ENCODE results near the gene GALNT16.

GALNT16 gene

DNA sequence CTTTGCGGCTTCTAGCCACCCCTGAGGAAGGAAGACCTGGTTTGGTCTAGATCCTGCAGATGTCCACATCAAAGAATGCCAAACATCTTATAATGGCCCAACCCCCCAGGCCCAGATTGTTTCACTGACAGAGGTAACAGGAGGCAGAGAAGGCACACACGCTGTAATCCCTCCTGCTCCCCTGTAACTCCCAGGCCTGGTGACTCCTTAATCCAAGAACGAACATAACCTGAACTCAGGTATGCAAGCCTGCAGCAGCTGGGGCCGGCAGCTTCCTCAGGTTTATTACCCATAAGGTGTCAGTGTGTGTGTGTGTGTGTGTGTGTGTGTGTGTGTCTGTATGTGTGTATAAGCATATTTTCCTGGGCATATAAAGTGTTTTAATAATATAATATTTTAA lies 85.4 kb downstream of the GALNT16 start:
- no peak for FAIRE-seq

DNA sequence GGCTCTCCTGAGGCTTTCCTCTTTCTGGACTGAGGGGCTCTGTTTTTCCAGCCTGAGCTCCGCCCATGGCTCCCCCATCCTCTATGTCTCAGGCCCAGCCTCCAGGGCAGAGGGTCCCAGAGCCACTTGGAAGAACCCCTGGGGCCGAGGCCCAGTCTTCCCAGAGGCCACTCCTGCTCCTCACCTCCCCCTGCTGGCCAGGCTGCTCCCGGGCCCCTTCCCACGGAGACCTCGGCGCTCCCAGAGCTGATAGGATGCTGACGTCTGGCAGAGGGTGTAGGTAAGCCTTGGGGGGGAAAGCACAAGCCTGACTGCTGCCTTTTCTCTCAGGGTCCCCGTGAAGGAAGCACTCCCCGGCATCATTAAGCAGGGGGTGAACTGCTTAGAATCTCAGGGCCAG lies 86.8 kb downstream of the GALNT16 start:
- FAIRE-seq, result no peak

DNA sequence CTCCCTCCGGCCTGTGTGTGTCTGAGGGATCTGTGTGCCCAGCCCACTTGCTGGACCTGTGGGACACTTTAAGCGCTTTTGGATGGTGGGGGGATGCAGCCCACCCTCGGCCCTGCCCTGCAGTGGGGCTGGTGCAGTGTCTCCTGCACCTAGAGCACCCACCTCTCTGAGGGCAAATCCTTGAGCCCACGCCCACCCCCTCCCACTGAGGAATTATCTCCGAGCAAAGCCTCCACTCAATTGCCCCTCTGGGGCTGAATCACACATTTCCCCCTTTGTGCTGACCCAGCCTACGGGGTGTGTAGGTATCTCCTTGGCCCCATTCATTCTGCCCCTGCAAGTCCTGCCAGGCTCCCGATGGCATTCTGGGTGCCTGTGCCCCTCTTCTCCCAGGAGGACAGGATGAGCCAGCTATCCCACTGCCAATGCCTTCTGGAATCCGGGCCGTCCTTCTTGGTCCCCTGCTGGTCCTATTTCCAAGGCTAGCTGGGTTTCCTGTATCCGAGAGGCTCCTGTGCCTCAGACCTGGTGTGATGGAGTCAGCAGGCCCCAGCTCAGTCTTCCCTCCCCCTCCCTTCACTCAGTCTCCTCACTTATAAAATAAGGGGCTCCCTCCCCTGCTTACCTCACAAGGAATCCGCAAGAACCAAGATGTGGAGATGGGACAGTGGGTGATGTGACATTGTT lies 89.3 kb downstream of the GALNT16 start:
- no peak for FAIRE-seq

DNA sequence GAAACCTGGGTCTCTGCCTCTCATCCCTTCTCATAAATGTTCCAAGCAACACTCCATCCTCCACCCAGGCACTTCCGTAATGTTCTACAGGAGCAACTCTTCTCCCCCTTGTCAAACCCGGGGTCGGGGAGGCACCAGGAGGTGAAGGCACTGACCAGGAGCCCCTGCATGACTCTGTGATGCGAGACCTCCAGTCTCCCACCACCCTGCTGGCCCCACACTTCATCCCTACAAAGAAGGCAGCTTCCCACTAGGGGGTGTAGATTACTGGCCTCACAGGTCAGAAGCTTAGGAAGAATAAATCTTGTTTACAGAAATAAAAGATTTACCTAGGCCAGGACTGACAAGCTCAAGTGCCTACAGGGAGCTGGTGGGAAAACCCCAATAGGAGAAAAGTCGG lies 90.9 kb downstream of the GALNT16 start:
- no peak for FAIRE-seq

DNA sequence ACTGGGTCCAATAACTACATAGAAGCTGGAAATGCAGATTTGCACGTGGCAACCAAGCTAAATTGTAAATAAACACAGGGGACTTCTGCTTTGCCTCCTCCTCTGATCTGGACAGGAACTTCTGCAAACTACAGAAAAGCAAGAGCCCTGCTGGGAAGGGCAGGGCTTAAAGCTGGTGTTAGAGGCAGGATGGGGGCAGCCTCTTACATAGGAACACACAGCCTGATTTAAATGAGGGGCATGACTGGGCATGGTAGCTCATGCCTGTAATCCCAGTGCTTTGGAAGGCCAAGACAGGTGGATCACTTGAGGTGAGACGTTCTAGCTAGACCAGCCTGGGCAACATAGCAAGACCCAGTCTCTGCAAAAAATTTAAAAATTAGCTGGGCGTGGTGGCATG lies 91.4 kb downstream of the GALNT16 start:
- FAIRE-seq, result no peak

DNA sequence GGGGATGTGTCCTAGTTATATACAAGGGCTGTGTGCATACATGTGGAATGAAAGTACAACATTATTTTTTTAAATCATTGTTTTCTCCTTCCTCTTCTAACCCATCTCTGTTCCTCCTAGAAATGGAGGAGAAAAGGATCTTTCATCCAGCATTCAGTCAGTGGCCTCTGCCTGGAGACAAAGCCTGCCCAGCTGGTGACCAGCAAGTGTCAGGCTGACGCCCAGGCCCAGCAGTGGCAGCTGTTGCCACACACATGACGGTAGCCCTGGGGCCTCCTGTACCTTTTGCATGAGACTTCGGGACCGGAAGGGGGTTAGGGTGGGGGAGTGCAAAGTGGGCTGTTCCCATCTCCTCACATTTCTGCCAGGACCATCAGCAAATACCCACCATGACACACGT lies 92.0 kb downstream of the GALNT16 start:
- no peak for FAIRE-seq

DNA sequence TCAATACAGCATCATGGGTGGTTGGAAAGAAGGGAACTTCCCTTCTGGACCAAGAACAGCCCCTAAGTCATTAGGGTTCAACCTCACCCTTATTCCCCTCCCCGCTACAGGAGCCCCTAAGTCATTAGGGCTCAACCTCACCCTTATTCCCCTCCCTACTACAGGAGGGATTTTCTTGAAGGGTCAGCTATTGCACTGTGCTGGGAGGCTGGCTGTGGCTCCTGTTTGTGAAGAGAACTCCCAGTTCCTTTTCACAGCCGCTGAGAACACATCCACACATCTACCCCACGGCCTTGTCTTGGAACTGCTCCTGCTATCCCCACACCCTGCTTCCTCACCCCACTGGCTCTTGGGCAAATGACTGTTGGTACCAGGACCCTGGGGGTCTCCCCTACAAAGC lies 93.2 kb downstream of the GALNT16 start:
- no peak for FAIRE-seq

DNA sequence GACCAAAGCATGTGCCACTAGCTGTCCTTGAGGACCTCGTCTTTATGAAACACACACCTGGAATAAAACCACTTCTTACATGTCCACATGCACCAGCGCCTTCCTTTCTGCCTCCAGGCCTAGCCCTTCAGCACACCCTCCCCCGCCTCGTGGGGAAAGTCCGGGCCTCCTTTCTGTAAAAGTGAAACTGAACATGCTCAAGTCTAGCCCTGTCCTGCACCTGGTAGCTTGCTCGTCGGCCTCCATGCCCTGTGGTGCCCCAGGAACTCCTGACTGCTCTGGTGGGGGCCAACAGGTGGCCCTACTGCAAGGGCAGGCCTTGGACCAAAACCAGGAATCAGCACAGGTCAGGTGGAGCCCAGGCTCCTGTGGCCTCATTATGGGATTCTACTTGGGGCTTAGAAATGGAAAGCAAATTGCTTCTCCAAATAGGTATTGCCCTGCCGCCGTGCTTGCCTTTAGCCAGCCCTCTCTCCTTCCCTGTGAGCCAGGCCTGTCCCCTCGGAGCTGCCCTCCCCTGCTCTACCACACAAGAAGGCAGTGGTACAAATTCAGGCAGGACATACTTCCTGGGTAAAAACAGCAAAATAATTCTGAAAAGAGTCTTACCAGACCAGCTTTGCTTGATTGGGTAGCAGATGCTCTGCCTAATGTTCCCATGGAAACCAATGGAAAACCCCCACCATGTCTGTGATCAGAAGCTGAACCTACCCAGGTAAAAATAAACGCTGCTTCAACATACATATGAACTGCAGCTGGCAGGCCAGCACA lies 94.6 kb downstream of the GALNT16 start:
- FAIRE-seq, result no peak

DNA sequence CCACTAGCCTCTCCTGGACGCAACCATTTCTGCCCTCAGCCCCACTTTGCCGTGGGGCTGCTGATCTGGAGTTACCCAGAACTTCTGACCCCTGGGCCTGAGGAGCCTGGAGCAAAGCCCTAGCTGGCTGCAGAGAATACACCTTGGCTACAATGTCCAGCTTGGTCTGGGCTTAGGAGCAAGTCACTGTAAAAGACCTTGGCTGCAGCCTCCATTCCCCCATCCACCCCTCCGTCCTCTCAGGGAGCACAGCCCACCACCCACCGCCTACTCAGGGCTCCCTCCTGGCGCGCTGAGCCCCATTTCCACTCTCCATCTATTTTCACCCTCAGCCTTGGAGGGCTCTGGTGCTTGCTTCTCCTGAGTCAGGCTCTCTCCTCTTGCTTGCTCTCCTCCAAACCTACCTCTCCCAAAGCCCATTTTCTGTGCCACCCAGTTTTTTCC lies 95.2 kb downstream of the GALNT16 start:
- FAIRE-seq, result no peak

DNA sequence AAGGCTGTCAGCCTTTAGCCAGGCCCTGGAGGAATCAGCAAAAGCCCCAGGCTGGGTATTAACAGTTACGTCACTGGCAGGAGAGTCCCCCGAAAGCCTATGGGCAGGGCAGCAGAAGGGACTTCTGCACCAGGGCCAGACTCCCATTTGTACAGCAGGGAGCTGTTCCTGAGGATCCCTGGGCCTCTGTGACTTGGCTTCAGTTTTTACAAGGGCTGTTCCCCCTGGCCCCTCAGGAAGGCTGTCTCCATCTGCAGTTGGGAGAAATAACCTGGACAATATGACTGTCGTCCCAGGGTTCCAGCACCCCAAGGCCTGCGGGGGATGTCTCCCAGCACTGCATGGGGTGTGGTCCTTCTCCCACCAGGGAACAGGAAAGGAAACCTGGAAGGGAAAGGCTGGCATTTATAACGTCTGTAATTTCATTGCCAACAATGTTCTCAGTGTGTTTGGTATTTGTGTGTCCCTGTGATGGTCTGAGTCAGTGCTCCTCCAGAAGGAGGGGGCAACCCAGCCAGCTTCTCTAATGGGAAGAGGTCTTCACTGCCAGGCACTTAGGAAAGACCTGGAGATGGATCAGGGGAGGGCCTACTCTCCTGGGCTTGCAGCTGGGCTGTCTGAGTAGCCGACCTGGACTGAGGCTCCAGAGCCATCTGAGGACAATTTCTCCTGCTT lies 95.8 kb downstream of the GALNT16 start:
- FAIRE-seq, result no peak

DNA sequence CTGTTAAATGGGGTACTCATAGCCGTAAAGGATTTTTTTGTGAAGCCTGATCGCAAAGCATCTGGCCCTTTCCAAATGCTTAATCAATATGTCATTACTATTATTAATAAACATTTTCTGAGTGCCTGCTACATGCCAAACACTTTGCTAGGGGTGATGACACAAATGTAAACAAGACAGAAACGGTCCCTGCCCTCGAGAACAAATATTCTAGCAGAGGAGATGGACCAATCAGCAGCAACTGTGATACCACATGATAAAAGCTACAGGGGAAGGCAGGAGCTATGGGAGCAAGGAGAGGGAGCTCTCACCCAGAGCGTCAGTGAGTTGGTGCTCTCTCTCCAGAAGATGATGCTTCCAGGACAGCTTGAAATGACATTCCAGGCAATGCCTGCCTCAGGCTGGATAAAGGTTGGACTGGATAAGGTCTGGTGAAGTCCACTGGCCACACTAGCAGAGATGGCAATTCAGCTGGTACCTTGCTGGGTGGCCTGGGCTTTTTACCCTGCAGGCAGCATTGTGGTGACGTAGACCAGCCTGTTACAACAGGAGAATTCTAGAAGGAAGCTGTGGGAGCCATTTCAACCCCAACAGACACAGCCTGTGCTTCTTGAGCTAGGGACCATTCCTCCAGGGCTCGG lies 97.1 kb downstream of the GALNT16 start:
- no peak for FAIRE-seq

DNA sequence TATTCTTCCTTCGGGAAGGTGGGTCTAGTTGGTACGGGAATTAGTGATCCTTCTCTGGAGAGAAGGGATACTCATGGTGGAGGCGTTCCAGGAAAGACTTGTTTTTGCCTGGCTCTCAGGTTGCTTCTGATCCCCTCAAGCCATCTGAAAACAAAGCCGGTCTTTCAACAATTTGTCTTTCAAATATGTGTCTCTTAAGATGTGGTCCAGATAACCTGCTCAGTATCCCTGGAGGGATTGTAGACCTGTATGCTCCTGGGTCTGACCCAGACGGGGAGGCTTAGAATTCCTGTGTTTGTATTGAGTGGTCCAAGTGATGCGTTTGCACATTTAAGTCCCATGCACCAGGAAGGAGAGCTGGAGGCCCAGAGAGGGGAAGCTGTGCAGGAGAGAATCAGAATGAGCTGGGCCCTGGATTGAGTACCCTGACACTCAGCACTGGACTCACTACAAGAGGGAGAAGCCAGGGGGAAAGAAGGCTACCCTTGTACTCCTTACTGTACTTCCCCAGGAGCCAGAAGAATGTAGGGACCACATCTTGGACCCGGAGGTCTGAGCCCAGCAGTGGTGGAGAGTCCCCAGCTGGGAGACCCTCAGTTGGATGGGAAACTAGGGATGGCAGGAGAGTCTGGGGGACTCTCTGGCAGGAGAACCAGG lies 97.7 kb downstream of the GALNT16 start:
- no peak for FAIRE-seq

DNA sequence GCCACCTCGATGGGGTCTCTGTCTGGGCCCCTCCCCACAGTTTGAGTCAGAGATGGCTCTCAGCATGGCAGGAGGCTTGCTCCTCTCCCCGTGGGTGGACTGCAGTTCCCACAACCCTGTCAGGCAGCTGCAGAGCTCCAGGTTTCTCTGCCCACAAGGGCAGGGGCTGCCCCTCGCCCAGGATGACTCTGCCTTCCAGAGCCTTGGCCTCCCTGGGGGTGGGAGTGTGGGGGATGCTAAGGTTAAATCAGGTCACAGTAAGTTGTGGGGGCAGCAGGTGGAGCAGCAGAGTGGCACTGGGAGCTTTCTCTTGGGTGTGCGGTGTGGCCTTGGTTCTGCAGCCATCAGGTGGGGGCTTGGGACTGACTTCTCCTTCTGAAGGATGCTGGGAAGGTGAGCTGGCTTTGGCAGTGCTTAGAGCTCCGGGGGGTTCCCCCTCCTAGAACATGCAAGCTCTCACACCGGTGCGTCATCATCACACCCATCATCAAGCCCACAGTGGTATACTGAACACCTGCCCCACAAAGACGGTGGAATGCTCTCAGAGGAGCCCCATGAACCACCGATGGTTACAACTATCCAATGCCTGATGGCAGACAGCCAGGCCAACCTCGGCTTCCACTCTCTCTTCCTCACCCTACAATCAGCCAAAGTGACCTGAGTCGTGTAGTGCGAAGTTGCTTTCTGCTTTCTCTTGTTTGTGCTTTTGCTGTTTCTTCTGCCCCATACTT lies 98.4 kb downstream of the GALNT16 start:
- no peak for FAIRE-seq

DNA sequence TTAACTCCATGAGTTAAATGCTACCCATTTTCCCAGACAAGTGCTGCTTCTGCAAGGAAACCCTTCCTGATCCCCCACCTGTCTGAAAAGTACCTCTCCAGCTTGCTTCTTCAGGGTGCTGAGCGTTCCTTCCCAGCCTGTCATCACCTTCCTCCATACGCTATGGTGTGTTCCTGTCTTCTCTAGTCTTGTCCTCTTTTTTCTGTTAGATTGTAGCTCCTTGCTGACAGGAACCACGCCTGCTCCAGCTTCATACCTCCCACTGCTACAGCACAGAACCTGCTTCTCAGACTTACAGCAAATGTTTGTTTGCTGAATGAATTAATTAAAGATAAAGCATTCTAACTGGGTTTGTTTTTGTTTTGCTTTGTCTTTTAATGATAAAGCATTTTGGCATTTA lies 99.0 kb downstream of the GALNT16 start:
- no peak for FAIRE-seq

DNA sequence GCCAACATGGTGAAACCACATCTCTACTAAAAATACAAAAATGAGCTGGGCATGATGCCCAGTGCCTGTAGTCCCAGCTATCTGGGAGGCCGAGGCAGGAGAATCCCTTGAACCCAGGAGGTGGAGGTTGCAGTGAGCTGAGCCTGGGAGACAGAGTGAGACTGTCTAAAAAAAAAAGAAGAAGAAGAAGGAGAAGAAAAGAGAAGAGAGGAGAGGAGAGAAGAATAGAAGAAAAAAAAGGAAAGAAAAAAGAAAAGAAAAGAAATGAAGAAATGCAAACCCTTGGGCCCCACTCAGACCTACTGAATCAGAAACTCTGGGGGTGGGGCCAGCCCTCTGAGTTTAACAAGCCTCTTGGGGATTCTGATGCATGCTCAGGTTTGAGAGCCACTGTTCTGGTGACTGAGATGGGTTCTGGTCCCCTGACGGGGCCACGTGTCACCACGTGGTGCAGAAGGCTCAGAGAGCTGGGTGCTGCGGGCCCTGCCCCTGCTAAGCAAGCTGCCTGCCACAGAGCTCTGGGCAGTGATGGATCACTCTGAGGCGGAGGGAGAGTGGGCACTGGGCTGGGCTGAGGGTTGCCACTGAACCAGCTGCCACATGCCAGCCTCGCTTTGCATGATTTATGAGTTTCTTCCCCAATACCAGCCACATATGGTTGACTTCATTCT lies 100.6 kb downstream of the GALNT16 start:
- FAIRE-seq, result no peak

DNA sequence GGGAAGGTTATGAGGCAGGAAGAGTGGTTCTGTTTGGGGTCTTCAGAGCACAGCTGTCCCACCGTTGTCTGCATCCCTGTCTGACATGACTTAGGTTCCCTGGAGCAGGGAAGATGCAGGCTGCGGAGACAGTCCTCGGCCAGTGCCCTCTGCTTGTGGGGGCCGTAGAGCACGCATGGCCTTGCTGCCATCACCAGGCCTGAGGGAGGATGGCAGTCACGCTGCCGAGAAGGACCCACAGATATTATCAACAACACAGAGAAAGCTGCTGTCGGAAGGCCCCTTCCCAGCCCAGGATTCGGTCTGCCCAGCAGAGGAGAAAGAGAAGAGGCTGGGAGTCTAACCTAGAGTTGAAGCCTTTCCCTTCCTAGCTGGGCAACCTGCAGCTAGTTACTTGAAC lies 103.1 kb downstream of the GALNT16 start:
- no peak for FAIRE-seq

DNA sequence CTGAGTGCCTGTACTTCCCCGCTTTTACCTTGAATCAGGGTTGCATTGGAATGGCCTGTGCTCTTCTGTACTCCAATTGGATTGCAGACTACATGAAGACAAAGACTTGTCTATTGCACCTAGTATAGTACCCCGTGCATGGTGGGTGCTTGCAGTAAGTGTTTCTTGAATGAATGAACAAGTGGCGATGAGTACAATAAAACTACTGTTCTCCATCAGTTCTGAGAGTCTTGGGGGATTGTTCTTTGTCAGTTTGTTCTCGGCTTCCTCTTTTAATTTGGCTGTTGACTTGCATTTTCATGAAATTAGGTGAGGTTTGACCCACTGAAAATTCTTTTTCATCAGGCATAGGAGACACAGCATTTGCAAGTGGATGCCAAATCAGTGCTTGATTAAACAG lies 104.0 kb downstream of the GALNT16 start:
- FAIRE-seq, result no peak

DNA sequence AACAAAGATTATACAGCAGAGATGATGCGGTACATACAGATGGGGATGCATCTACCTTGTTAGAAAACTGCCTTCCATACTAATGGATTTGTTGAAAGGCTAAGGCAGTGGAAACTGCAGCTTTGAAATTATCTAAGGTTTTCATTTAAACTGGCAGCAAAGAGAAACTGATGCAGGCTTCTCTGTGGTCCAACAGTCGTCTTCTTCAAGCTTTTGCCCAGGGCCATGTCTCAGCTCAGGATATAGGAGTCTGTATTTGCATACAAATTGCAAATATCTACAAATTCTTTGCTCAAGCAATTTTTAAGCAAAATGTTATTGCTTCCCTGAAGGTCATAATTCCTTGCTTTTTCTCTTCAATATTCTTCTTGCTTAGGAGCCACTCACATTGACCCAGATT lies 104.4 kb downstream of the GALNT16 start:
- no peak for FAIRE-seq

DNA sequence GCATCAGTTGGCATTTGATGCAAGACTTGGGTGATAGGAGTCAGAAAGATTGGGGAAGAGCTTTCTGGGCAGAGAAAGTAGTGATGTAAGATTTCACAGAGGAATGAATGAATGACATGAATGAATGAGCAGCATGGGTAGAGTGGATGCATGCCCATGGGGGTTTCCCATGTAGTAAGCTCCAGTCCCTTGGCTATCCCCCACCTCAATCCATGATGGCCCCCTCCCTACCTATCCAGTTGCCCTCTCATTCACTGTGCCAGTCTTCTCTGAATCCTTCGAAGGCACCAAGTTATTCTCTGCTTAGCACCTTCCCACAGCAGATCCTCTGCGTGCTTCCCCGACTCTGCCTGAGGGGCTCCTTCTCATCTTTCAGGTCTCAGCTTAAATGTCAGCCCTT lies 106.1 kb downstream of the GALNT16 start:
- FAIRE-seq, result no peak

DNA sequence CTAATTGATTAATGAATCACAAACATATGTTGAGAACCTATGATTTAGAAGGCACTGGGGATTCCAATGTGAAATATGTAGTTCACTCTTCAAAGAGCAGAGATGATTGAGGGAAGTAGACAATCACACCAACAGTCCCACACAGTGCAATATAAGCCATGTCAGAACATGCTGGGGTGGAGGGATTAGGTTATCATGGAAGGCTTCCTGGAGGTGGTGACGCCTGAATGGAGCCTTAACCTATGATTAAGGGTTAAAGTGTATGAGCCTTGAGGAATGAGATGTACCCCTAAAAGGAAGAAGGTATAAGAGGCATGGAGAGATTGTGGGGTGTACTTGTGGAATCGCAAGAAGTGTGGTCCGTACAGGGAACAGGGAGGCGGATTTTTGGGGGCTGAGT lies 106.8 kb downstream of the GALNT16 start:
- FAIRE-seq, result no peak

DNA sequence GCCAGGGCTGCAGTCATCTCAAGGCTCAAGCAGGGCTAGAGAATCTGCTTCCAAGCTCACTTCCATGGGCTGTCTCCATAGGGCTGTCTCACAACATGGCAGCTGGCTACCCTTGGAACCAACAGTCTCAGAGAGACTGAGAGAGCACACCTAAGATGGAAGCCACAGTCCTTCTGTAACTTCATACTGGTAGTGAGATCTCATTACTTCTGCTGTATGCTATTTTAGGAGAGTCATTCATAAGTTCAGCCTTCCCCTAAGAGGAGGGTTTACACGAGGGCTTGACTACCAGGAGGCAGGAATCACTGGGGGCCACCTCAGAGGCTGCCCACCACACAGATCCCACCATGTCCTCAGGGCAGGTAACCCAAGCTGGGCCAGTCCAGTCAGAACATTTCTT lies 108.4 kb downstream of the GALNT16 start:
- no peak for FAIRE-seq

DNA sequence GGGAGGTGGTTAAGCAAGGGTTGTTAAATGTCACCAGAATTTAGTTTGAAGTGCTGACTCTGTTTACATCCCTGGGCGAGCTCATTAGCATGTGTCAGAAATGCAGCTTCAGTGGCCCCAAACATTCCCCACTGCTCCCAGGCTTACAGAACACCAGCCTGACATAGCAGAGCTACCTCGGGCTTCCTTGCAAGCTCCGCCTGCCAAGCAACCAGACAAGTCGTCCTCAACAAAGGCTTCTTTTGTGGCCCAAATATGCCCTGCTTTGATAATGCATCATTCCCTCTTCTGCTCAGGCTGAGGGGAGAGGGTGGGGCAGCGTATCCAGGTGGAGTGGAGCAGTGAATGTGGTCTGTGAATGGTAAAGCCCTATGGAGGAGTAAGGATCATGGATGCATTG lies 110.1 kb downstream of the GALNT16 start:
- no peak for FAIRE-seq

Data from G401.6 (cell line).